ENCODE results near the gene C2CD2L.

GRCh38 chr11:119153049-119153818, 46.1 kb downstream of the C2CD2L start:
- TF ChIP-seq CTCF (conservative IDR thresholded peaks at IDR 0.05; ENCODE audit: low read length) (peak; percentile 23; the same call in 1 of the 2 replicates), EZH2phosphoT487 (IDR thresholded peaks at IDR 0.05; ENCODE audit: borderline replicate concordance) (no peak)

Measured in Loucy (cell line).